VCaP (cell line): ENCODE data around the gene CDHR4.

Source experiments
- H3K27ac ChIP-seq: fragments of 450-650 bp; 2 replicates; pipeline ENCODE4 v1.5.1; 2017
- TF ChIP-seq, protein P1 (sequence below): fragments of 450-650 bp; conservative IDR thresholded peaks from 2 replicates; pipeline ENCODE4 v1.5.1; 2017; ENCODE audit warnings: mild to moderate bottlenecking, moderate library complexity

The CDHR4 gene, protein sequence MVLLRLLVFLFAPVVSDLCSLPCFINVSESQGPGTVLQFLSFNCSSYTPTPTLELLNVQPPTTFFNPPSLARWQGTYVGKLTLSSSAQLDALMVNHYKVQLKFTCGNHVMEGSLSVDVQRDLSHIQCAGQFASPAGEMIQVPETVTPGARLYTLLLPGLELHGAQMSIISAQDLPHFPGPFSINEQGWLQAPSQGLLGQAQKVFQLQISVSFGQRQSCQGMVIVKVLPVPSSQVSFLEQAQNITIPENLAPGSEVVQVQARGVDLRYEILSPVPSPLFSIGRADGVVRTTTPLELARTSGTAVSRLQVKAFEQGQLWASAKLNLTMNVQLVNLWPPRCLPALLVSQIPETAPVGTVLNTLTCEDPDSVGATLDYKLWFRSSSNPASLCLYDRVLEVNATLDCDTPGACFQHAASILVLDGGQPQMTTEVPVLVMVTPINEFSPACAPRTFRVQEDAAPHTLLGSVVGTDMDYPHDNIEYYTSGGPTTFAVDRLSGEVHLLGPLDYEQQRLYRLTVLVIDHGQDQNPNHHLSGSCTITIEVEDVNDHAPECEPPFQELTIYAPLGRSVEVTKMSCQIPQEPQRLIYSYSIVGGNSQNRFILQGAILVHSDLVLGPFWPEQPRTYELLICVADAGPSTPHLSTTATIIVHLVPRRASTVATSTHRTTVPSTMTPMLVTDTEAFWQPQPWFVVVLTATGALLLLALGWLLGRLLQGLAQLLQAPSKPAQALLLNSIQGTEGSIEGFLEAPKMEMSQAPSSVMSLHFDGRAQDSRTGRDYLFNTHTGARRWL

DNA sequence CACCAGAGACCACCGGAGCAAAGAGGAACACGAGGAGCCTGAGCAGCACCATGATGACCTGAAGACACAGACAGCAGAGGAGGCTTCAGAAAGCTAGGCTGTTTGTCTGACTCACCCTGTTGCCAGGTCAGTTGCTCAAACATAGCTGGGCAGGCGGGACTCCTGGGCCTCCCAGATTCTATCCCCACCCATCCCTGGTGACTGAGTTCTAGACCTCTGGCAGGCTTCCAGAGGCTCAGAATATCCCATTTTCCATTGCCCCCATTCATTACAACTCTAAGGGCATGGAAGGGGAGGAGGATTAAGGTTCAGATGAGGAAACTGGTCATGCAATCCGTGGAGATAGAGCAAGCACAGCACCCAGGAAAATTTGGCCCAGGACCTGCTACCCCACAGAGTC lies at the start of gene CDHR4:
Gene CDHR4, minus strand, starts transcription at position 113 of the 400 bp plus-strand sequence. Its CDS starts 61 bp downstream, at position 52.
- no peak within 1 kb of the TSS for H3K27ac ChIP-seq
- TF ChIP-seq, protein P1, sequence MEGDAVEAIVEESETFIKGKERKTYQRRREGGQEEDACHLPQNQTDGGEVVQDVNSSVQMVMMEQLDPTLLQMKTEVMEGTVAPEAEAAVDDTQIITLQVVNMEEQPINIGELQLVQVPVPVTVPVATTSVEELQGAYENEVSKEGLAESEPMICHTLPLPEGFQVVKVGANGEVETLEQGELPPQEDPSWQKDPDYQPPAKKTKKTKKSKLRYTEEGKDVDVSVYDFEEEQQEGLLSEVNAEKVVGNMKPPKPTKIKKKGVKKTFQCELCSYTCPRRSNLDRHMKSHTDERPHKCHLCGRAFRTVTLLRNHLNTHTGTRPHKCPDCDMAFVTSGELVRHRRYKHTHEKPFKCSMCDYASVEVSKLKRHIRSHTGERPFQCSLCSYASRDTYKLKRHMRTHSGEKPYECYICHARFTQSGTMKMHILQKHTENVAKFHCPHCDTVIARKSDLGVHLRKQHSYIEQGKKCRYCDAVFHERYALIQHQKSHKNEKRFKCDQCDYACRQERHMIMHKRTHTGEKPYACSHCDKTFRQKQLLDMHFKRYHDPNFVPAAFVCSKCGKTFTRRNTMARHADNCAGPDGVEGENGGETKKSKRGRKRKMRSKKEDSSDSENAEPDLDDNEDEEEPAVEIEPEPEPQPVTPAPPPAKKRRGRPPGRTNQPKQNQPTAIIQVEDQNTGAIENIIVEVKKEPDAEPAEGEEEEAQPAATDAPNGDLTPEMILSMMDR, result no peak

DNA sequence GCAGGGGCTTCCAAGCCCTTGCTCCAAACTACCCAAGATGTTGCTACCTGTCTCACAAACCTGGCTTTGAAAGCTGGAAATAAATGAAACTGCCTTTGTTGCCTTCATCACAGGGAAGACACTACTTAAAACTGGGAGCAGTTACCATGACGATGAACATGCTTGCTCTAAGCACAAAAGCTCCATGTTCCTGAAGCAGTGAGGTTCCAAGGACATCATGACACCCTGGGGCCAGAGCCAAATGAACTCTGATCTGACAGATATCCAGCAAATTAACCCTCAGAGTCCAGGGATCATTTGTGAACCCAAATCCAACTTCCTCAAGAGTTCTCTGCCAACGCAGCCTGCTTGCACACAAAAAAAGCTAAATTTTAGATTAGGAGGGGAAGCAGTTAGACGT lies 46.0 kb upstream of the CDHR4 start:
- TF ChIP-seq, protein P1, result no peak
- no peak overlapping the region for H3K27ac ChIP-seq

DNA sequence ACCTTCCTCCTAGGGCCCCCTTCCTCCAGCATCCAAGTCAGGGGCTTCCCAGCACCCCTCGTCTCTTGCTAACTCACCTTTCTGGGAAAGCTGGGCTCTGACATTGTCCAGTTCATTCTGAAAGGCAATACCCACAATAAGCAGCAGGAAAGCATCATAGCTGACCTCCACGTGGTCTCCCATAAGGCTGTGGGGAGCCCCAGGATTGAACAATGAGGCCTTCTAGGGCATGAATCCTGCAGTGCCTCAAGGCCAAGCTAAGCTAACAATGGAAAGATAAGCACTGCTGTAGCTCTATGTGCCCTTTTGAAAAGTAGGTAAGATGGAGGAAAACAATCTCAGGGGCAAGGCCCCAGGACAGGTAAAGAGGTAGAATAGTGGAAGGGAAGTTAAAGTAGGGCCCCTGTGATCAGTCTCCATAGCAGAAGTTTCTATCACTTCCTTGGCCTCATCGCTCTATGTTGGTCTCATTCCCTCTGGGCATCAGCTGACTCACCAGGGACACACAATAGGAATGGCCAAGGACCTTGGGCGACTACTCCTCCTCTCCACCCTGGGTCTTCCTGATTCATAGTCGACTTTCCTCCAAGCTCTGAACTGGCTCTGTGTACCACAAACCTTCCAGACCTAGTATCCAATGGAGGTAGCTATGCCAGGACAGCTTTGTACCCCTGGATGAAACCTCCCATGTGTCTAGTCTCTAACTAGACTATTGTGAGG lies 45.0 kb upstream of the CDHR4 start:
- H3K27ac ChIP-seq, result no peak overlapping the region
- TF ChIP-seq, protein P1, result no peak

DNA sequence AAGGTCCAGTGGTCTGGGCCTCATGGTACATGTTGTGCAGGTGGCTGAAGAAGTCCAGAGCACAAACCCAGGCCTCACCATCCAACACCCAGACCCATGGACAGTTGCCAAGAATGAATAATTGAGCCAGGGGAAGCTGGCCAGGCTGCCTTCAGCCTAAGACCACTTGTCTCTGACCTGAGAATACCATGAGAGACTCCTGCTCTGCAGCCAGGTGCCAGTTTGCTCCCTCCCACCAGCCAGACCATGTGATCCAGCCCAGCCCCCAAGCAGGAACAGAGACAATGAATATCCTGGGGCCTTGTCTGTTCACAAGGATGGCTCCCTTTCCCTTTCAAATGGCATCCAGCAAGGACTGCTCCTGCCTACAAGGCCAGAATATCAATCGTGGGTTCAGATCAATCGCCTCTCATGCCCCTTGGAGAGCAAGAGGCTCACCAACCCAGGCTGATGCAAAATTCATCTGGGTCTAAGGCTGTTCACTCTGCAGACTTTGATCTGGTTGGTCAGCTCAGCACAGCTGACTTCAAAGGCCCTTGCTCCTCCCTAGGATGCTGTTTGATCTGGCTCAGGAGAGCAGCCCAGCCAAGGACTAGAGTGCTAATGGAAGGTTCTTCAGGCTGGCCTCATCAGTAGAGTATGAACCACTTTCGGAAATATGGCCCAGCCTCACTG lies 43.3 kb upstream of the CDHR4 start:
- no peak overlapping the region for H3K27ac ChIP-seq
- TF ChIP-seq, protein P1, result no peak

DNA sequence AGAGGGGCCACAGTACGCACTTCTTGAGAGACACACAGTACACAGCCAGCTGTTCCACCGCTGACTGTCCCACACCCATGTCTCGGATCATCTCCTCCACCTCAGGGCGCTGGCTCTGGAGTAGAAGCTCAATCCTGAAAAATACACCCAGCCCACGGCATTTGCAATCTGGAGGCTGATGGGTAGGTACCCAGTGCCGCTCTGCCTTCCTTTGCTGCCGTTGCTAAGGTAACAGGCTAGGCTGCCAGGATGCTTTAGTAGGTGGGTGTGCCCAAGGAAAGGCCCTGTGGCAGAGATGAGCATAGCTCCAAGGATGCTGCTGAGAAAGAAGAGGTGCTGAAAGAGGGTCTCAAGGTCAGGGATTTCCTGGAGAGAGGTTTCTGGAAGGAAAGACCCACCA lies 42.1 kb upstream of the CDHR4 start:
- TF ChIP-seq, protein P1, result no peak
- H3K27ac ChIP-seq, result no peak overlapping the region

DNA sequence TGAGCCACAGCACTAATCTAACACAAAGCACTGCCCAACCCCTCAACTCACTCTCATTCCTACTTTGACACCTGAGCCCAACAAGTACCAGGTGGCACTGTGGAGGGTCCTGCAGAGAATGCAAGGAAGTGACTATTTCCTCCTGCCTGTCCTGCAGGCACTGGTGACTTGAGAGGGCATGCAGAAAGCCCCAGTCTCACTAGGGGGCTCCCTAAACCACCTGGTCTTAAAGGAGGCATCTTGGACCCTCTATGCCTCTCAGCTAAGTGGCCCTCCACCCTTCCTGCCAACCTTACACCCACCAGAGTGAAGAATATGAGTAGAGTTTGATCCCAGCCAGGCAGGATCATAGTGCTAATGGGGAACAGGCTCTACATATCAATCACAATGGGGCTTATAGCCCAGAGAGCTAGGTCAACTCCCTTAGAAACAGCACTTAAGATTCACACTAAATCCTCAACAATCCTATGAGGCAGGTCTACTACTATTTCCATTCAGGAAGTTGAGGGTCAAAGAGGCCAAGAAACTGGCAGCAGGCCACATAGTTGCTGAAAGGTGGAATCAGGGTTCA lies 41.5 kb upstream of the CDHR4 start:
- no peak overlapping the region for H3K27ac ChIP-seq
- TF ChIP-seq, protein P1, result no peak
